ENCODE data around the gene FBN2.

DNA sequence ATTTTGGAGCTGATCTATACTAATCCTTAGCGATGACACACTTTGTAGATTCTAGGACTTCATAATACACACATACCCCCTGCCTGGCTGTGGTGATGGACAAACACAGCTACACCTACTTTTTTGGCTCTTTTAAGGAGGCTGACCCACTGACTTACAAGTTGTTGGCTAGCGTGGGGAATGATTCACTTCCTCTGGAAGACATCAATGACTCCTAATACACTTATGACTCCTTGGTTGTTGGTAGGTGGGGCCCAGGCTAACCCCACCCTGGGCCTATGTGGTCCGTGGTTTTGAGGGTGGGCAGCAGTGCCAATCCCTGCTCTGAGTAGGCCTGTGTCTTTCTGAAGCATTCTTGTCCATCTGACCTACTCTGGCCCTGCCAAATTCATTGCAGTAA, 310.0 kb downstream of the FBN2 start:
- TF ChIP-seq CCNT2 (IDR thresholded peaks at IDR 0.05; ENCODE audit: borderline replicate concordance, extremely low read depth, insufficient read length, low read depth, low read length) (no peak), EZH2 (IDR thresholded peaks at IDR 0.05; ENCODE audit: borderline replicate concordance, low read depth, low read length) (no peak), JUNB (CRISPR knock-in tag; conservative IDR thresholded peaks at IDR 0.05) (no peak), RAD21 (CRISPR knock-in tag; conservative IDR thresholded peaks at IDR 0.05 in 1 of 2, IDR thresholded peaks at IDR 0.05 in 1 of 2) (no peak), CHD4 (IDR thresholded peaks at IDR 0.05; ENCODE audit: insufficient read depth, insufficient replicate concordance, low read depth, low read length, poor library complexity, severe bottlenecking) (no peak), BACH1 (tag; IDR thresholded peaks at IDR 0.05) (no peak), CREB1 (IDR thresholded peaks at IDR 0.05) (no peak), CREB1 (CRISPR knock-in tag; IDR thresholded peaks at IDR 0.05) (no peak), MNT (conservative IDR thresholded peaks at IDR 0.05) (no peak), ZNF274 (IDR thresholded peaks at IDR 0.05; ENCODE audit: borderline replicate concordance, low read depth, low read length) (no peak), CTCF (IDR thresholded peaks at IDR 0.05 in 2 of 3, conservative IDR thresholded peaks at IDR 0.05 in 1 of 3; ENCODE audit: insufficient read depth in 2 of 3, low read depth in 1 of 3, low read length in 3 of 3) (no peak), NR1H2 (CRISPR knock-in tag; IDR thresholded peaks at IDR 0.05) (no peak)
- TF ChIP-seq, protein P1, sequence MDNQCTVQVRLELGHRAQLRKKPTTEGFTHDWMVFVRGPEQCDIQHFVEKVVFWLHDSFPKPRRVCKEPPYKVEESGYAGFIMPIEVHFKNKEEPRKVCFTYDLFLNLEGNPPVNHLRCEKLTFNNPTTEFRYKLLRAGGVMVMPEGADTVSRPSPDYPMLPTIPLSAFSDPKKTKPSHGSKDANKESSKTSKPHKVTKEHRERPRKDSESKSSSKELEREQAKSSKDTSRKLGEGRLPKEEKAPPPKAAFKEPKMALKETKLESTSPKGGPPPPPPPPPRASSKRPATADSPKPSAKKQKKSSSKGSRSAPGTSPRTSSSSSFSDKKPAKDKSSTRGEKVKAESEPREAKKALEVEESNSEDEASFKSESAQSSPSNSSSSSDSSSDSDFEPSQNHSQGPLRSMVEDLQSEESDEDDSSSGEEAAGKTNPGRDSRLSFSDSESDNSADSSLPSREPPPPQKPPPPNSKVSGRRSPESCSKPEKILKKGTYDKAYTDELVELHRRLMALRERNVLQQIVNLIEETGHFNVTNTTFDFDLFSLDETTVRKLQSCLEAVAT (IDR thresholded peaks at IDR 0.05): no peak
